PFSK-1 (cell line): ENCODE results near the gene EPHA6.

Experiments
- POLR2AphosphoS5 ChIP-seq: IDR thresholded peaks from 2 replicates; pipeline ENCODE4 v1.6.1; 2012; ENCODE audit warnings: low read depth, mild to moderate bottlenecking, control low read depth, low read length, moderate library complexity
- TAF1 ChIP-seq: IDR thresholded peaks from 2 replicates; pipeline ENCODE4 v1.6.1; 2012; ENCODE audit warnings: low read length, control low read depth, borderline replicate concordance; ENCODE audit not compliant: insufficient read depth
- TF ChIP-seq, protein P1 (sequence below), 2 experiments: IDR thresholded peaks; 2 replicates each; pipeline versions ENCODE4 v1.6.1 to v1.8.0; 2011 to 2012; ENCODE audit warnings: low read depth in 2 of 2, low read length in 2 of 2, control low read depth in 1 of 2, inconsistent platforms in 1 of 2, mild to moderate bottlenecking in 1 of 2, moderate library complexity in 1 of 2; ENCODE audit not compliant: insufficient read depth in 1 of 2

DNA sequence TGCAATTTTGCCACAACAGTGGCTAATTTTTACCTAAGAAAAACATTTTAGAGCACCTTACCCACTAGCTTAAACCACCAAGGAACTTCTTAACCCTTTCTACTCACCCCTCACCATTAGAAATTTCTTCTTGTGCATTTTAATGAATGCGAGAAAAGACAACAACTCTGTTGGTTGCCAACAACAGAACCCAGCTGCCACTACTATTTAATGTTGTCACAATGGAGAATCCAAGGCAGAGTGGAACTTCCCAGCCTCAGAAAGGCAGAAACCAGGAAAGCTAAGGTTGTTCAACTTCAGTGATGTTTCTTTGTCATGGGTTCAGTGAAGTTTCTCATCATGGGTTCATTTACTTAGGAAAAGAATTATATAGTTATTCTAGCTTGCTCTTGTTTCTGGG lies 625.0 kb downstream of the EPHA6 start:
- no peak for TF ChIP-seq TAF1
- TF ChIP-seq POLR2AphosphoS5, result no peak
- TF ChIP-seq, protein P1, sequence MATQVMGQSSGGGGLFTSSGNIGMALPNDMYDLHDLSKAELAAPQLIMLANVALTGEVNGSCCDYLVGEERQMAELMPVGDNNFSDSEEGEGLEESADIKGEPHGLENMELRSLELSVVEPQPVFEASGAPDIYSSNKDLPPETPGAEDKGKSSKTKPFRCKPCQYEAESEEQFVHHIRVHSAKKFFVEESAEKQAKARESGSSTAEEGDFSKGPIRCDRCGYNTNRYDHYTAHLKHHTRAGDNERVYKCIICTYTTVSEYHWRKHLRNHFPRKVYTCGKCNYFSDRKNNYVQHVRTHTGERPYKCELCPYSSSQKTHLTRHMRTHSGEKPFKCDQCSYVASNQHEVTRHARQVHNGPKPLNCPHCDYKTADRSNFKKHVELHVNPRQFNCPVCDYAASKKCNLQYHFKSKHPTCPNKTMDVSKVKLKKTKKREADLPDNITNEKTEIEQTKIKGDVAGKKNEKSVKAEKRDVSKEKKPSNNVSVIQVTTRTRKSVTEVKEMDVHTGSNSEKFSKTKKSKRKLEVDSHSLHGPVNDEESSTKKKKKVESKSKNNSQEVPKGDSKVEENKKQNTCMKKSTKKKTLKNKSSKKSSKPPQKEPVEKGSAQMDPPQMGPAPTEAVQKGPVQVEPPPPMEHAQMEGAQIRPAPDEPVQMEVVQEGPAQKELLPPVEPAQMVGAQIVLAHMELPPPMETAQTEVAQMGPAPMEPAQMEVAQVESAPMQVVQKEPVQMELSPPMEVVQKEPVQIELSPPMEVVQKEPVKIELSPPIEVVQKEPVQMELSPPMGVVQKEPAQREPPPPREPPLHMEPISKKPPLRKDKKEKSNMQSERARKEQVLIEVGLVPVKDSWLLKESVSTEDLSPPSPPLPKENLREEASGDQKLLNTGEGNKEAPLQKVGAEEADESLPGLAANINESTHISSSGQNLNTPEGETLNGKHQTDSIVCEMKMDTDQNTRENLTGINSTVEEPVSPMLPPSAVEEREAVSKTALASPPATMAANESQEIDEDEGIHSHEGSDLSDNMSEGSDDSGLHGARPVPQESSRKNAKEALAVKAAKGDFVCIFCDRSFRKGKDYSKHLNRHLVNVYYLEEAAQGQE (IDR thresholded peaks at IDR 0.05; ENCODE audit: insufficient read depth in 1 of 2, low read depth in 2 of 2, low read length in 2 of 2), result no peak
